ENCODE data around the gene DNAJC13.
A peak's percentile ranks its signal among the peaks of the same experiment; 100 is the strongest.
"Not testable (repeated sequence)": the region's sequence is repeated elsewhere in the genome, so short reads cannot be mapped to it uniquely, and the experiment has no call there.

Gene DNAJC13

DNA sequence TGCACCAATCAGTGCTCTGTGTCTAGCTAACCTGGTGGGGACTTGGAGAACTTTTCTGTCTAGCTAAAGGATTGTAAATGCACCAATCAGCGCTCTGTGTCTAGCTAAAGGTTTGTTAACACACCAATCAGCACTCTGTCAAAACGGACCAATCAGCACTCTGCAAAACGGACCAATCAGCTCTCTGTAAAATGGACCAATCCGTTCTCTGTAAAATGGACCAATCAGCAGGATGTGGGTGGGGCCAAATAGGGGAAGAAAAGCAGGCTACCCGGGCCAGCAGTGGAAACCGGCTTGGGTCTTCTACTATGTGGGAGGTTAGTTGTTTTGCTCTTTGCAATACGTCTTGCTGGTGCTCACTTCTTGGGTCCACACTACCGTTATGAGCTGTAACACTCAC, 20.5 kb upstream of the DNAJC13 start:
- H3K36me3 Mint-ChIP-seq; H3K27ac Mint-ChIP-seq; H3K4me3 Mint-ChIP-seq; H3K4me1 Mint-ChIP-seq; ATAC-seq; H3K9me3 Mint-ChIP-seq; DNase-seq (ENCODE audit: low spot score in 2 of 2): not testable (repeated sequence)

DNA sequence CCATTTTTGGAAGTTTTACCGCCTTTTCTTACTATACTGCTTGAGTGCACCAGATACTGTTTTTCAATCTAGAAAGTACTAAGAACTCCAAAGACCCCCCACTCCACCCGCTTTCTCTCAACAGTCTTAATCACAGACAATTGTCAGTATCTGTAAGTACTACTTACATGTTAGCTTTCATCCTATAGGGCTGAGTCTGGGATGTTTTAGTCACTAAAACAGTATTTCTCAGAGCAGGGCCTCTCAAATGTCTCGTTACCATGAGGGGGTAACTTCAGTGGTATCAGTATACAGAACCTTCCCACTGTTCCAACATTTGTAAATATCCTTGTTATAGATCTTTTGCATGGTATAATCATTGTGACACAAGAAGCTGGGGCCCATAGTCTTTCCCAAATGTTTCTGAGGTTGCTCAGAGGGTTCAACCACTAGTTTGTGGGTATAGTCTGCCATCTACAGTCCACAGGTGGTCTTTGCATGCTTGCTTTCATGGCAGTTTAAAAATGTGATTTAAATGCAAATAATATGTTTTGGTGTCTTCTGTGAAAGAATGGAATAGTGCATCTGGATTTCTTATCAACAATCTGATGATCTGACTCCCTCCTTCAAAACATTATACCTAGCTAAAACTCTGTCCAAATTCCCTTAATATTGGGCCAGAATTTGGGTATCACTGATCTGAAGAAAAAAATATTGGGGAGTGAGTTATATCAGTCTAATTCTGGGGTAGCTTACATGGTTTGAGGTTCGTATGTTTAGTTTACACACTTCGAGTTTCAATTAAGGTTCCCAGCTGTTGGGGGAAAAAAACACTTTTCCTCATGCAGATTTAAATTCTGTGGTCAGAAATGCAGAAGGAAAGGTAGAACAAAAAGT, 18.0 kb upstream of the DNAJC13 start:
- Mint-ChIP-seq H3K36me3 (no peaks in the 10 kb centered on the region), H3K4me3 (no peak overlapping the region), H3K4me1 (no peaks in the 10 kb centered on the region), H3K27ac (no peak overlapping the region), H3K9me3 (no peaks in the 10 kb centered on the region)
- DNase-seq (ENCODE audit: low spot score in 2 of 2) (no peak), ATAC-seq (peak; percentile 67)

DNA sequence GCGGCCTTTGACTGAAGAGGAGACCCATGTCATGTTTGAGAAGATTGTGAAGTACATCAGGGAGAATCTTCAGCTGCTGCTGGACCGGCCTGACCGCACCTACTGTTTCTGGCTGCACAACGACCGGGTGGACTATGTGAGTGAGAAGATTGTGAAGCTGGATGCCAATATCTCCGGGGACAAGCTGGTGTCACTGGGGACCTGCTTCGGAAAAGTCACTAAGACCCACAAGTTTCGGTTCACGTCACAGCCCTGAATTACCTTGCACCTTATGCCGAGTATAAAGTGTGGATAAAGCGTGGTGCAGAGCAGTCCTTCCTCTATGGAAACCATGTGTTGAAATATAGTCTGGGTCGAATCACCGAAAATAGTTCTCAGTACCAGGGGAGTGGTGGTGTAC, 16.0 kb upstream of the DNAJC13 start:
- no peaks in the 10 kb centered on the region for H3K9me3 Mint-ChIP-seq
- H3K4me3 Mint-ChIP-seq = no peak overlapping the region
- H3K36me3 Mint-ChIP-seq = no peaks in the 10 kb centered on the region
- no peaks in the 10 kb centered on the region for H3K4me1 Mint-ChIP-seq
- DNase-seq (ENCODE audit: low spot score in 2 of 2) (no peak), ATAC-seq (no peak)
- H3K27ac Mint-ChIP-seq = no peak overlapping the region

DNA sequence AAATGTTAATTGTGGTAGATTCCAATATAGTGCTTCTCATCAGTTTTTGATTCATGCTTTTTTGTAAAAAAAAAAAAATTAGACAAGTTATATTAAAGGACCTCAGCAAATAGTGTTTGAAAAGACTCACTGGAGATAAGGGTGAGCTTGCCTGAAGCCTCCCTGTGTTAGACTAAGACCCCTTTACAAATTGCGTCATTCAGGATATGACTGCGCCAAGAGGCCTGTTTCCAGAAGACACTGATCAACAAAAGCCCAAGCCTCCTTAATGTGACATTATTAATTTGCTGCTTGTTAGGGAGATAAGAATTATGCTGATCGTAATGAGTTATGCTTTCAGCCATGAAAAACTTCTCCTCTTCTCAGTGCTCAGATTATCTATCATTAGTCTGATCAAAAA, 13.0 kb upstream of the DNAJC13 start:
- no peak overlapping the region for H3K4me3 Mint-ChIP-seq
- ATAC-seq = no peak
- no peak overlapping the region for H3K27ac Mint-ChIP-seq
- no peaks in the 10 kb centered on the region for H3K36me3 Mint-ChIP-seq
- H3K9me3 Mint-ChIP-seq = no peaks in the 10 kb centered on the region
- DNase-seq (ENCODE audit: low spot score in 2 of 2) = no peak
- no peaks in the 10 kb centered on the region for H3K4me1 Mint-ChIP-seq

DNA sequence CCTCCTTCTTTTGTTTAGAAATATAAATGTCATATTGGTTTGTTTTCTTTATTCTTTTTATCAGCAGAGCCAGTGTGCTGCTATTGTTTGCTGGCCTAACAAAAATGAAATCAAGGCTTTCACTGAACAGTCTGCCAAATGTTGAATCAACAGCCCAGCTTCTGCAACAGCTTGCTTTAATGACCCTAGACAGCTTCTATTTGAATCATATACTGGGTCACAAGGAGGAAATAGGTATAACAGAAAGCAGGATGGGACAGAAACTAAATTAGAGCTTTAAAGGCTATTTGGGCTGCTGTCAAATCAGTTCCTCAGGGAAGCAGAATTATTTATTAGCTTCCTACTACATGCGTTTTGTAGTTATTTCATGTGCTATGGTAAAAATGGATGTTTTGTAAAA, 12.1 kb upstream of the DNAJC13 start:
- H3K27ac Mint-ChIP-seq = no peak overlapping the region
- H3K9me3 Mint-ChIP-seq = no peaks in the 10 kb centered on the region
- H3K4me1 Mint-ChIP-seq = no peaks in the 10 kb centered on the region
- no peak for ATAC-seq
- no peak for DNase-seq (ENCODE audit: low spot score in 2 of 2)
- no peak overlapping the region for H3K4me3 Mint-ChIP-seq
- no peaks in the 10 kb centered on the region for H3K36me3 Mint-ChIP-seq

DNA sequence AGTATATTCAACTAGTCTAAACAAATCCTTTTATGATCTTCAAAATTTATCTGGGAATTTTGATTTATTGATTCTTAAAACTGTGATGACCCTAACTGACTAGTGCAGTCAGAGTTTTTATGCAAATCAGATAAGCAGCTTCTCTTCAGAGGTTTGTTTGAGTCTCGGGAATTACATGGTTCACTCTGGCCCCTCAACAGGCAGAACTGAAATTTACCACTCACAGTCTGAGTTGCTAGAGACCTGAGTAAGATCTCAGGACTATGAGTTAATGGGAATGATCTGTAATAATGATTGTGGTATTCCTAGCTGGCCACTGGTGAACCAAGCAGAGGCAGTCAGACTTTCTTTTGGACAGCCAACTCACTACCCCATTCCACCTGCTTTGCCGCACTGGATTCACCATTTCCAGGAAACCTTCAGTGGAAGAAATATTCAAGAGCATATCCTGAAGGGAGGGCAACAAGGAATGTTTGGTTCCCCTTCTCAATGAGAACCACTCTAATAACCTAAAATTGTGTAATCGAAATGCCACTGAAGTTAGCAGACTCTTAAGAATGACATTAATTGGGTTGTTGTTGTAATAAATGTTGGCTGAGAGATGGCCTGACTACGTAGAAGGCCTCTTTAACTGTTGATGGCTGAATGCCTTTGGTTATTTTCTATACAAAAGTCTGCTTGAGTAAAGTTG, 11.5 kb upstream of the DNAJC13 start:
- Mint-ChIP-seq H3K4me3 (no peak overlapping the region), H3K36me3 (no peaks in the 10 kb centered on the region), H3K4me1 (no peaks in the 10 kb centered on the region), H3K27ac (no peak overlapping the region), H3K9me3 (no peaks in the 10 kb centered on the region)
- no peak for ATAC-seq
- no peak for DNase-seq (ENCODE audit: low spot score in 2 of 2)

DNA sequence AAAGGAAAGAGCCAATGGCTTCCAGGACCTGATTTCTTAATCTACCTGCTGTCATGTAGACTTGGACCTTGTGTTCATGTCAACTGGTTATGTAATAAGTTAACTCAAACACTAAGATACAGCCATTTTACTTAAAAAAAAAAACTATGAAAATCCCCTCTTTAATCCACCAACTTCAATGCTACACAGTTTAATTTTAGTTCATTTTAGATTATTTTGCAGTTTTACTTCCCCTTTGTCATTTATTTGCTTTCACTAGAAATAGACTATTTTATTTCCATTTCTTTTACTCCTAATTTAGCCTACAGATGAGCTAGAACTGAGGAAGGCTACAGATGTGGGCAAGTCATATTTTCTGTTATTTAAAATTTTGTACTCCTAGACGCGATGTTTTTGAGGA, 10.7 kb upstream of the DNAJC13 start:
- Mint-ChIP-seq H3K4me3 (no peak overlapping the region), H3K4me1 (no peaks in the 10 kb centered on the region), H3K27ac (no peak overlapping the region), H3K9me3 (no peaks in the 10 kb centered on the region), H3K36me3 (no peaks in the 10 kb centered on the region)
- ATAC-seq (no peak), DNase-seq (ENCODE audit: low spot score in 2 of 2) (no peak)

DNA sequence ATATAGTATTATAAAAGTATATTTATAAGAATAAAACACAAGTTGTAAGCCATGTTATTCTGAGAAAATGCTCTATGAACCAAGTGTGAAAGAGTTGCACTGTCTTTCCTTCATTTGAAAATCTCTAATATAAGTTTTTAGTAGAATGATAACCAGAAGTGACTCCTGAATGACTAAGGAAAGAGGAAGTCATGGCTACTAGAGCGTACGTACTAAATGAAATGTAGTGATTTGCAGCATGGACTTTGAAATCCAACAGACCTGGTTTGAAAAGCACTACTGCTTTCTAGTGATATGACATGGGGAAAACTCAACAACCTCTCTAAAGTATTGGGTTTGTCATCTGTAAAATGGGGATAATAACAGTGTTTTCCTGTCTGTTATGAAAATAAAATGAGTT, 10.3 kb upstream of the DNAJC13 start:
- DNase-seq (ENCODE audit: low spot score in 2 of 2) = no peak
- ATAC-seq = no peak
- Mint-ChIP-seq H3K36me3 (no peaks in the 10 kb centered on the region), H3K9me3 (no peaks in the 10 kb centered on the region), H3K4me3 (no peak overlapping the region), H3K27ac (no peak overlapping the region), H3K4me1 (no peaks in the 10 kb centered on the region)

DNA sequence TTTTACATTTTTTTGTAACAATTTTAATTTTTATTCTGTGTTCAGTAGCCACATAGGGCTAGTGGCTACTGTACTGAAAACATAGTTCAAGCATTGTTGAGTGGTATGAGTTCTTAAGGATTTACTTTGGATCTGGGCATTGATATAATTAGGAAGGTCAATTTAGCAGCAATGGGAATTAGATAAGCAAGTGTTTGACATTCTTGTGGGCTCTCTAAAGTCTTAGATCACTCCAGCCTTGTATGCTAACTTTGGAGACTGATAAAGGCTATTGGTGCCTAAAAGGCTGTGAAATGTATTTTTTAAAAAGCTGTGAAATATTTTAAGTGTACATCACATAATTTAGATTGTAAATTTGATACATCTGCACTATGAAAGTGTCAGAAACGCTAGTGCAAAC, 2.5 kb upstream of the DNAJC13 start:
- Mint-ChIP-seq H3K9me3 (no peaks in the 10 kb centered on the region), H3K4me1 (peaks cover 16% of the 10 kb centered on the region), H3K4me3 (no peak overlapping the region), H3K27ac (no peak overlapping the region), H3K36me3 (peaks cover 8% of the 10 kb centered on the region)
- no peak for DNase-seq (ENCODE audit: low spot score in 2 of 2)
- no peak for ATAC-seq

DNA sequence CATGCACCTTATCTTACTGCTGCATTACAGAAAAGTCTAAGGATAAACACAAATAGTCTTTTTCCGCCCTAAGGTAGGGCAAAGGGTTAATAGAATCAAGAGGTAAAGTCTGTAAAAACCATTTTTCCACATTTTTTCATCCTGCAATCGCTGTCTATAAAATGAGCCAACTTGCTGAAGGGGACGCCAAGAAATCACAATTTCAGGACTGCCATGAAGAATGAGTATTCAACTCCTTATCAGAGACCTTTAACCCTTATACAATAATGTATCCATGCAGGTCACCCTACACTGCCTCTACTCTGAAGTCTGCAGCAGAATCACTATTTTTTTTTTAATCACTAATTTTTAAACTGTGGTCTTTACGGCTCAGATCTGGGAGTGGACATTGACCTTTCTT, 1.1 kb upstream of the DNAJC13 start:
- peaks cover 8% of the 10 kb centered on the region for H3K36me3 Mint-ChIP-seq
- ATAC-seq = no peak
- no peaks in the 10 kb centered on the region for H3K9me3 Mint-ChIP-seq
- DNase-seq (ENCODE audit: low spot score in 2 of 2) = no peak
- peaks cover 25% of the 10 kb centered on the region for H3K4me1 Mint-ChIP-seq
- peak overlapping the region; percentile 94 for H3K4me3 Mint-ChIP-seq
- H3K27ac Mint-ChIP-seq = no peak overlapping the region

DNA sequence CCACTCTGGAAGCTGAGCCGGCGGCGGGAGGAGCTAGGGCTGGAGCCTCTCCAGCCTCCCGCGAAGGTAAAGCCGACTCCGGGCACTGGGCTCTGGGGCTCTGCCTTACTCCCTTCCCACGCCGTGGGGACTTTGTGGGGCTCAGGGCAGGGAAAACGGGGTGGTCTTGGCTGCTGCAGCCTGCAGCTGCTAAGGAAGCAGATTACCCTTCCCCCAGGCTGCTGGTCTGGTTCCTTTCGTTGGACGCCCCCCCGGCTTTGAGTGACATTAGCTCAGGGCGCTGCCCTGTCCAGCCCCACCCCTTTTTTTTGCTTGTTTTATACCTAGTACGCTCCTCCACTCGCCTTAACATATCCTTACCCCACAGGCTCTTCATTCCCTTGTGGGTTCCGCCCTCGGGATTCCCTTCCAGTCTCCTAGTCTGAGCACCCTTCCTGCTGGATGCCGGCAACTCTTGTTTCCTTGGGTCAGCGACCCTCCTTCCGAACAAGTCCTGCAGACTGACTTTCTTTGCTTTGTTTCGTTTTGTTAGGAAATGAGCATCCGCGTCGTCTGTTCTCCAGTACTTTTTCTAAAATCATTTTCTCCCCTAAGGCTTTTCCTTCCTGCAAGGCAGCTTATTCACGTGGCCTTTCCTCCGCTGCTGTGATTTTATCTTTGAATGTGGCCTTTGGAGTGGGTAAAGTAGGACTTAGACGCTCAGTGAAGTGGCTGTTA, 551 bp downstream of the DNAJC13 start:
- ATAC-seq (peak; percentile 63), DNase-seq (ENCODE audit: low spot score in 2 of 2) (no peak)
- H3K4me3 Mint-ChIP-seq = peak overlapping the region; percentile 94
- peak overlapping the region; percentile 93 for H3K27ac Mint-ChIP-seq
- H3K4me1 Mint-ChIP-seq = peaks cover 25% of the 10 kb centered on the region
- peaks cover 15% of the 10 kb centered on the region for H3K36me3 Mint-ChIP-seq
- H3K9me3 Mint-ChIP-seq = no peaks in the 10 kb centered on the region

DNA sequence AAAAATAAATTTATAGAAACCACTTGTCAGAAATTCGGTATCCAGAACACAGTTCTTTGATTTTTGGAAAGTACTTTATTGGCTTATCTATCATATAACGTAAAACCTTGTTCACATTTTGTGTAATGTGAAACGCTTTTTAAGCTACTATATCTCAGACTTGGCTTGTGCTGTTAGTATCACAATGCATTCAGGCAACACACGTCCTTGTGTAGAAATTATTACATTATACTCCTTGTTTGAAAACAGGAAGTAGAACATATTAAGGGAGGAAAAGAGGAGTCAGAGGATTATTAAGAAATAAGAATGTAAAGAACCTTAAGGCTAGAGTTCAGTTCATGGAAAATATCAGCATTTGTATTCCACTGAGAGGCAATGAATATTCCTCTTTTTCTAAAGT, 1.6 kb downstream of the DNAJC13 start:
- peaks cover 32% of the 10 kb centered on the region for H3K4me1 Mint-ChIP-seq
- H3K27ac Mint-ChIP-seq = peak overlapping the region; percentile 93
- no peaks in the 10 kb centered on the region for H3K9me3 Mint-ChIP-seq
- peaks cover 15% of the 10 kb centered on the region for H3K36me3 Mint-ChIP-seq
- DNase-seq (ENCODE audit: low spot score in 2 of 2) = no peak
- peak overlapping the region; percentile 94 for H3K4me3 Mint-ChIP-seq
- no peak for ATAC-seq

DNA sequence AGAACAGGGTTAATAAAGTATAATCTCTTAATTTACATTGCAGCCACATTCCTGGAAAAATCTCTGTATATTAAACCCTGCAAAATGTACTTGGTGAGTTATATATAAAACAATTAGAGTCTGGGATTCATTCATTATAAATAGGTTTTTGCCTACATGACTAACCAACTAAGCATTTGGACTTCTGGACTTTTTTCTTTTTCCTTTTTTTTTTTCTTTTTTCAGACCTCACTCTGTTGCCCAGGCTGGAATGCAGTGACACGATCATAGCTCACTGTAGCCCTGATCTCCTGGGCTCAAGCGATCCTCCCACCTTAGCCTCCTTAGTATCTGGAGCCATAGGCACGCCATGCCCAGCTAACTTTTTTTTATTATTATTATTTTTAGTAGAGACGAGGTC, 4.5 kb downstream of the DNAJC13 start:
- Mint-ChIP-seq H3K4me3 (no peak overlapping the region), H3K4me1 (peaks cover 26% of the 10 kb centered on the region), H3K9me3 (no peaks in the 10 kb centered on the region), H3K27ac (no peak overlapping the region), H3K36me3 (peaks cover 22% of the 10 kb centered on the region)
- DNase-seq (ENCODE audit: low spot score in 2 of 2) (no peak), ATAC-seq (no peak)

DNA sequence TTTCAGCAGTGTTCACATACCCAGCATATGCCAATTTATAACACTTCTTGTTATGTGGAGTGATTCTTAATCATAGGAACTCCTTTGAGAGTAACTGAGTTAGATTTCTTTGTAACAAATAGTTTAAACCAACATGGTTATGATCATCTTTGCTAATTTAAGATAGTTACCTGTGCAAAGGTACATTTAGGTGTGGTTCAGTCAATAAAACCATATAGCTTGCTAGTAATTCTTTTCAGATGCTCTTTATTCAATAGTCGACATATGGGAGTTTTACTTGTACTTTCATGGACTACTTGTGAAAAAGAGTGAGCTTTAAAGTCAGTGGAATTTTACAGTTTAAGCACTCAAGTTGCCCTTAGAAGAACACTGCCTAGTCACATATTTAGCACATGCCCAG, 5.2 kb downstream of the DNAJC13 start:
- DNase-seq (ENCODE audit: low spot score in 2 of 2) (no peak), ATAC-seq (no peak)
- no peaks in the 10 kb centered on the region for H3K9me3 Mint-ChIP-seq
- no peak overlapping the region for H3K4me3 Mint-ChIP-seq
- peaks cover 26% of the 10 kb centered on the region for H3K4me1 Mint-ChIP-seq
- no peak overlapping the region for H3K27ac Mint-ChIP-seq
- peaks cover 15% of the 10 kb centered on the region for H3K36me3 Mint-ChIP-seq

DNA sequence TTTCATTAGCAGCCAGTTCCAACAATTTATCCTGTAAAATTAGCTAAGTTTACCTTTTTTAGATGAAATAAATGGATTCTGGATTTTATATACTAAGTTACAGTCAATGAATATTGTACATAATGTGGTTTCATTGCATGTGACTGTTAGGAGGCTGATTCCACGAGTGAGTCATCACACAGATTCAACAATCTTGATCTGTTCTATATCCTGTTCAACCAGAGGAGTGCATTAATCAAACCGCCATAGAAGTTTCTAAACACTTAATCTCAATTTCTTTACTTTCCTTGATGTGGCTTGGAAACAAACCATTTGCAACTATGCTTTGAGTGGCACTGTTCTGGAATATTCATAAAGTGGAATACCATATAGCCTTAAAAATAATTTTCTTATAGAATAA, 15.3 kb downstream of the DNAJC13 start:
- DNase-seq (ENCODE audit: low spot score in 2 of 2) (no peak), ATAC-seq (peak; percentile 81)
- Mint-ChIP-seq H3K36me3 (peaks cover 33% of the 10 kb centered on the region), H3K4me1 (peaks cover 39% of the 10 kb centered on the region), H3K9me3 (no peaks in the 10 kb centered on the region), H3K27ac (no peak overlapping the region), H3K4me3 (no peak overlapping the region)

DNA sequence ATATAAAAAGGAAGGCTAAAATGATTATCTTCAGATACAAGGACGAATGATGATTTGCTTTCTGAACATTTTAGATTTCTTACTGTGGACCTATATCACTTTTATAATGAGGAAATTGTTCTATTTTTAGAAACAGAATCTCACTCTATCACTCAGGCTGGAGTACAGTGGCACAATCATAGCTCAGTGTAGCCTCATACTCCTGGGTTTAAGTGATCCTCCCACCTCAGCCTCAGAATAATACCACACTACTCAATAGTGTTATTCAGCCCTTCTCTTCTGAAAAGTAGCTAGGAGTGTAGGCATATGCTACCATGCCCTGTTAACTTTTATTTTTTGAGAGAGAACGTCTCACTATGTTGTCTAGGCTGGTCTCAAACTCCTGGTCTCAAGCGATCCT, 15.8 kb downstream of the DNAJC13 start:
- Mint-ChIP-seq H3K9me3 (no peaks in the 10 kb centered on the region), H3K4me3 (no peak overlapping the region), H3K4me1 (peaks cover 39% of the 10 kb centered on the region), H3K27ac (no peak overlapping the region), H3K36me3 (peaks cover 35% of the 10 kb centered on the region)
- ATAC-seq (no peak), DNase-seq (ENCODE audit: low spot score in 2 of 2) (no peak)
